Thymus (tissue), 11 donors: ENCODE results near the gene ADAMTSL1. TPM values are rescaled to one million over a fixed set of nuclear protein-coding genes. Genes with fewer than 3 reads are reported as not detected.

Source experiments
- DNase-seq, 9 donors: peaks; one replicate each; pipeline ENCODE4 v3.0.0-alpha.2; 2013; ENCODE audit warnings: low spot score in 9 of 9, low read depth in 6 of 9, missing footprints in 1 of 9
- H3K27ac ChIP-seq, 2 donors: one replicate each; pipeline ENCODE4 v1.5.1; 2013; ENCODE audit warnings: control low read depth in 1 of 2, low read depth in 1 of 2, low read length in 1 of 2, mild to moderate bottlenecking in 1 of 2, moderate library complexity in 1 of 2
- H3K27me3 ChIP-seq, 2 donors: one replicate each; pipeline ENCODE4 v1.5.1; 2013; ENCODE audit warnings: low read length in 1 of 2; ENCODE audit not compliant: control insufficient read depth in 2 of 2, insufficient read depth in 1 of 2
- H3K36me3 ChIP-seq, 2 donors: one replicate each; pipeline ENCODE4 v1.5.1; 2013; ENCODE audit warnings: low read length in 1 of 2, mild to moderate bottlenecking in 1 of 2, moderate library complexity in 1 of 2; ENCODE audit not compliant: control insufficient read depth in 2 of 2, insufficient read depth in 2 of 2
- H3K4me1 ChIP-seq, 2 donors: one replicate each; pipeline ENCODE4 v1.5.1; 2013; ENCODE audit warnings: low read length in 2 of 2; ENCODE audit not compliant: control insufficient read depth in 2 of 2, insufficient read depth in 2 of 2
- H3K4me3 ChIP-seq, 2 donors: one replicate each; pipeline ENCODE4 v1.5.1; 2013; ENCODE audit warnings: low read length in 2 of 2, control low read depth in 1 of 2, mild to moderate bottlenecking in 1 of 2
- H3K9me3 ChIP-seq, 2 donors: one replicate each; pipeline ENCODE4 v1.5.1; 2013; ENCODE audit warnings: low read length in 1 of 2, mild to moderate bottlenecking in 1 of 2; ENCODE audit not compliant: control insufficient read depth in 2 of 2, insufficient read depth in 1 of 2
- WGBS: extraction: QIAGEN DNeasy Blood & Tissue Kit; methylation state at CpG from one replicate; pipeline ENCODE4 v1.1.7; 2013; 5-methylcytosine and 5-hydroxymethylcytosine counted together
- polyA plus RNA-seq: library from polyadenylated mRNA; stranded (reverse); fragments of 200-250 nt; gene quantifications from one replicate; pipeline ENCODE4 v1.2.3, GENCODE V29; 2013
- total RNA-seq: library from RNA; stranded (reverse); fragments of 120-200 nt; gene quantifications from one replicate; pipeline ENCODE4 v1.2.4, GENCODE V29; 2013
- donor health status: healthy.

The ADAMTSL1 gene
- total and polyA plus RNA-seq, 2 donors: 0.34 to 2.3 TPM

DNA sequence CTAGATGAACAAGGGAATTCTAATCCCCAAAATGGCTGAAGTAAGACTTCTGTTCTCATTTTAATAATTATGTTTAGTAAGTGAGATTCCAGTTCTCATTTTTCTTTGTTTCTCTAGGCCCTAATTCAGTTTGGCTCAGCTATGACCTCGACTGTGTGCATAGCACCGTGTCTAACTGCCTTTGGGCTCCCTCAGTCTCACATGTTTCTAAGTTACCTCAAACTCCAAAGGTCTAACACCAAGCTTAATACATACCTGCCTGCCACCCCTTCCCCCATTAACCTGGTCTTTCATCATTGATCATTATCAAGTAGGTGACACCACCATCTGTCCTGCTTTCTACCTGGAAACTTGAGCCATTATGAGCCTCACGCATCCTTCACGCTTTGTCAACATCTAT lies 285.9 kb downstream of the ADAMTSL1 start:
- H3K9me3 ChIP-seq: no peaks in the 10 kb centered on the region
- H3K27ac ChIP-seq: no peak overlapping the region
- no peaks in the 10 kb centered on the region for H3K36me3 ChIP-seq
- H3K4me1 ChIP-seq: no peaks in the 10 kb centered on the region
- H3K4me3 ChIP-seq: no peak overlapping the region
- DNase-seq: no peak
- H3K27me3 ChIP-seq: no peaks in the 10 kb centered on the region
- 92% methylated on average over 4 of the region's 4 CpGs for WGBS

DNA sequence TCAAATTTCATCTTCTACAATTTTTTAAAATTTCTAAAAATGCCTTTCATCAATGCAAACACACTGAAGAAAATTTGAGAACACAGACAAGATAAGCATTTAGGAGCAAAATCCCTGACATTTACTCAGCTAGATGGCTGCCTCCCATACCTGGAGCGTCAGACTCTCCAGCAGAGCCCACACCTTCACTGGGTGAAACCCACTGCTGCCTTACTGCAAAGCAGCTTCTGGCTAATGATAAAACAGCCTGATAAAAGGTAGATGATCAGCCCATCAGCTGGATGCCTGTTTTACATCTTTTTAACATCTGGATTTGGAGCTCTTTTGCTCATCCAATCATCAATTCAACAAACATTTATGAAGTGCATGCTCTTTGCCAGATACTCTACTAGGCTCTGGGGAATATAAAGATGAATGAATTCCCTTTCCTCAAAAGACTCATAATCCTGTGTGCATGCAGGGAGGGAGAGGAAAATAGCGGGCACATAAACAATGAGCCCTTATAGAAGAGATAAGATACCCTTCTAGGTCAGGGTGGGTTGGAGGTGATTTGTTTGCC lies 287.9 kb downstream of the ADAMTSL1 start:
- no peak for DNase-seq
- Histone ChIP-seq H3K27me3 (no peaks in the 10 kb centered on the region), H3K4me3 (no peak overlapping the region), H3K4me1 (no peaks in the 10 kb centered on the region), H3K36me3 (no peaks in the 10 kb centered on the region), H3K27ac (no peak overlapping the region), H3K9me3 (no peaks in the 10 kb centered on the region)
- 96% methylated on average over 2 of the region's 2 CpGs for WGBS

GRCh38 chr9:18766989-18767550 lies 293.1 kb downstream of the ADAMTSL1 start:
- 91% methylated on average over 3 of the region's 3 CpGs for WGBS
- H3K27me3 ChIP-seq: peaks cover 0 to 2% of the 10 kb centered on the region in 2 donors
- no peaks in the 10 kb centered on the region for H3K9me3 ChIP-seq
- no peaks in the 10 kb centered on the region for H3K36me3 ChIP-seq
- no peaks in the 10 kb centered on the region for H3K4me1 ChIP-seq
- H3K27ac ChIP-seq: no peak overlapping the region
- no peak for DNase-seq
- no peak overlapping the region for H3K4me3 ChIP-seq

- H3K9me3 ChIP-seq: no peaks in the 10 kb centered on the region
- no peaks in the 10 kb centered on the region for H3K4me1 ChIP-seq
- no peak overlapping the region for H3K4me3 ChIP-seq
- no peak for DNase-seq
- 93% methylated on average over 6 of the region's 6 CpGs for WGBS
- H3K27ac ChIP-seq: no peak overlapping the region
- no peaks in the 10 kb centered on the region for H3K36me3 ChIP-seq
- H3K27me3 ChIP-seq: peaks cover 0 to 2% of the 10 kb centered on the region in 2 donors
Measured at GRCh38 chr9:18768951-18769622, 295.1 kb downstream of the ADAMTSL1 start.

DNA sequence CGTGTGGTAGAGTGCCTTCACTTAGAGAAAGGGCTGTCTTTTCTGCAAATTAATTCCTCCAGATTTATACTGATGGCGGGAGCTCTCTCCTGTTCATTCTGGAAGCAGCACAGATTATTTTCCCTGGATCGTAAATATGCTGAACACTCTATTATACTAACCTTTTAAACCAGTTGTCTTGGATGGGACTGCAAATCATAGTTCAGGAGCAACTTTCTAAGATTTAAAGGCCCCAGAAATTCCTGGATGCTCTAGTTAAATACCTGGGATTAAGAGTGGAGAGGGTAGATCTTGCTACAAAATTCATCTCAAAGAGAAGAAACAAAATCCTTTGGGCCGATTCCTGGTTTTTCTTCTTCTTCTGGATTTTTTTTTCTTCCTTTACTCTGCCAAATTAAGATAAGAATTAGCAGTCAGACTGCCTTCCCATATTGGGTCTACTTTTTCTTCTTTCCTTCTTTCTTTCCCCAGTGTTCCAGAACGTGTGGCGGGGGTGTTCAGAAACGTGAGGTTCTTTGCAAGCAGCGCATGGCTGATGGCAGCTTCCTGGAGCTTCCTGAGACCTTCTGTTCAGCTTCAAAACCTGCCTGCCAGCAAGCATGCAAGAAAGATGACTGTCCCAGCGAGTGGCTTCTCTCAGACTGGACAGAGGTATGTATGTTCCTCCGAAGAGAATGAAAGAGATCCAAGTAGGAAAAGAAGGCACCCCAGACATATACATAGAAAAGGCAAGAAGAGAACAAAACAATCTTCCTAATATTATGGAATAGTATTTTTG lies 296.4 kb downstream of the ADAMTSL1 start:
- H3K27me3 ChIP-seq: peaks cover 0 to 2% of the 10 kb centered on the region in 2 donors
- H3K4me1 ChIP-seq: no peaks in the 10 kb centered on the region
- no peaks in the 10 kb centered on the region for H3K36me3 ChIP-seq
- no peak for DNase-seq
- H3K9me3 ChIP-seq: no peaks in the 10 kb centered on the region
- H3K4me3 ChIP-seq: no peak overlapping the region
- WGBS: 90% methylated on average over 10 of the region's 10 CpGs
- H3K27ac ChIP-seq: no peak overlapping the region

GRCh38 chr9:18771011-18771410 lies 297.1 kb downstream of the ADAMTSL1 start:
- no peaks in the 10 kb centered on the region for H3K36me3 ChIP-seq
- H3K27ac ChIP-seq: no peak overlapping the region
- WGBS: 89% methylated on average over 2 of the region's 2 CpGs
- no peak overlapping the region for H3K4me3 ChIP-seq
- H3K27me3 ChIP-seq: peaks cover 0 to 2% of the 10 kb centered on the region in 2 donors
- no peak for DNase-seq
- no peaks in the 10 kb centered on the region for H3K9me3 ChIP-seq
- no peaks in the 10 kb centered on the region for H3K4me1 ChIP-seq

- no peak for DNase-seq
- no peaks in the 10 kb centered on the region for H3K9me3 ChIP-seq
- 81% methylated on average over 4 of the region's 4 CpGs for WGBS
- H3K36me3 ChIP-seq: no peaks in the 10 kb centered on the region
- H3K4me3 ChIP-seq: no peak overlapping the region
- no peaks in the 10 kb centered on the region for H3K4me1 ChIP-seq
- peaks cover 0 to 2% of the 10 kb centered on the region in 2 donors for H3K27me3 ChIP-seq
- H3K27ac ChIP-seq: no peak overlapping the region
Measured at GRCh38 chr9:18771763-18772162, 297.8 kb downstream of the ADAMTSL1 start.

DNA sequence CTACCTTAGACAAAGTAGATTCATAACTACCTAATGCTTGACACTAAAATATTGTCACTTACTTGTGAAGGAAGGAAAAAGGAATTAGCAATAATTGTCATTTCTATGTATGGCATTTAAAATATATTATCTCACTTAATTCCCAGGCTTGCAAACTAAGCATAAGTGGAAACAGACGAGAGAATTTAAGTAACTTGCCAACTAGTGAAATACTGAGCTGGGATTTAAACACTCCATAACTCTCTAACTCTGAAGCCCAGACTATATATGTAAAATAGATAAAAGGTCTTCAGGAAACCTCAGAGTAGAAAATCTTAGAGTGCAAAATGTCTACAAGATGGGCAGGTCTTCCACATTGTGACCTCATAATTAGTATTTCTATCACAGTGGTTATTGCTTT lies 301.3 kb downstream of the ADAMTSL1 start:
- no peak overlapping the region for H3K27ac ChIP-seq
- WGBS: 95% methylated on average over 1 of the region's 1 CpG
- DNase-seq: no peak

GRCh38 chr9:18775930-18776329 lies 302.0 kb downstream of the ADAMTSL1 start:
- Histone ChIP-seq H3K9me3 (peaks cover 0 to 7% of the 10 kb centered on the region in 2 donors), H3K36me3 (no peaks in the 10 kb centered on the region), H3K4me1 (no peaks in the 10 kb centered on the region), H3K27ac (no peak overlapping the region), H3K27me3 (no peaks in the 10 kb centered on the region), H3K4me3 (no peak overlapping the region)
- 94% methylated on average over 6 of the region's 6 CpGs for WGBS
- DNase-seq: no peak

More for the DNA sequence above, 301.3 kb downstream of the ADAMTSL1 start:
- no peaks in the 10 kb centered on the region for H3K36me3 ChIP-seq
- H3K4me3 ChIP-seq: no peak overlapping the region
- H3K4me1 ChIP-seq: no peaks in the 10 kb centered on the region
- H3K9me3 ChIP-seq: peaks cover 0 to 7% of the 10 kb centered on the region in 2 donors
- H3K27me3 ChIP-seq: peaks cover 0 to 2% of the 10 kb centered on the region in 2 donors
